GM18861 (cell line): ENCODE measurements around the gene GDF2.

Experiments used
- ATAC-seq: cut with Tn5 transposase; IDR thresholded peaks from one replicate; pipeline ENCODE4 v1.9.1; 2021; ENCODE audit not compliant: unreplicated experiment

The GDF2 gene

DNA sequence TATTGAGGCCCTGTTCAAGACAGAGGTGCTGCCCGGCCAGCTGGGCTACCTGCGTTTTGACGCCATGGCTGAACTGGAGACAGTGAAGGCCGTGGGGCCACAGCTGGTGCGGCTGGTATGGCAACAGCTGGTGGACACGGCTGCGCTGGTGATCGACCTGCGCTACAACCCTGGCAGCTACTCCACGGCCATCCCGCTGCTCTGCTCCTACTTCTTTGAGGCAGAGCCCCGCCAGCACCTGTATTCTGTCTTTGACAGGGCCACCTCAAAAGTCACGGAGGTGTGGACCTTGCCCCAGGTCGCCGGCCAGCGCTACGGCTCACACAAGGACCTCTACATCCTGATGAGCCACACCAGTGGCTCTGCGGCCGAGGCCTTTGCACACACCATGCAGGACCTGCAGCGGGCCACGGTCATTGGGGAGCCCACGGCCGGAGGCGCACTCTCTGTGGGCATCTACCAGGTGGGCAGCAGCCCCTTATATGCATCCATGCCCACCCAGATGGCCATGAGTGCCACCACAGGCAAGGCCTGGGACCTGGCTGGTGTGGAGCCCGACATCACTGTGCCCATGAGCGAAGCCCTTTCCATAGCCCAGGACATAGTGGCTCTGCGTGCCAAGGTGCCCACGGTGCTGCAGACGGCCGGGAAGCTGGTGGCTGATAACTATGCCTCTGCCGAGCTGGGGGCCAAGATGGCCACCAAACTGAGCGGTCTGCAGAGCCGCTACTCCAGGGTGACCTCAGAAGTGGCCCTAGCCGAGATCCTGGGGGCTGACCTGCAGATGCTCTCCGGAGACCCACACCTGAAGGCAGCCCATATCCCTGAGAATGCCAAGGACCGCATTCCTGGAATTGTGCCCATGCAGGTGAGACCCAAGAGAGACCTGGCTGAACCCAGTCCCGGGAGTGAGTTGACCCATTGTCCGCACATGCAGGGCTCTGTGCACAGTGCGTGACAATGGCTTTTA, 28.7 kb downstream of the GDF2 start:
- ATAC-seq = no peak

DNA sequence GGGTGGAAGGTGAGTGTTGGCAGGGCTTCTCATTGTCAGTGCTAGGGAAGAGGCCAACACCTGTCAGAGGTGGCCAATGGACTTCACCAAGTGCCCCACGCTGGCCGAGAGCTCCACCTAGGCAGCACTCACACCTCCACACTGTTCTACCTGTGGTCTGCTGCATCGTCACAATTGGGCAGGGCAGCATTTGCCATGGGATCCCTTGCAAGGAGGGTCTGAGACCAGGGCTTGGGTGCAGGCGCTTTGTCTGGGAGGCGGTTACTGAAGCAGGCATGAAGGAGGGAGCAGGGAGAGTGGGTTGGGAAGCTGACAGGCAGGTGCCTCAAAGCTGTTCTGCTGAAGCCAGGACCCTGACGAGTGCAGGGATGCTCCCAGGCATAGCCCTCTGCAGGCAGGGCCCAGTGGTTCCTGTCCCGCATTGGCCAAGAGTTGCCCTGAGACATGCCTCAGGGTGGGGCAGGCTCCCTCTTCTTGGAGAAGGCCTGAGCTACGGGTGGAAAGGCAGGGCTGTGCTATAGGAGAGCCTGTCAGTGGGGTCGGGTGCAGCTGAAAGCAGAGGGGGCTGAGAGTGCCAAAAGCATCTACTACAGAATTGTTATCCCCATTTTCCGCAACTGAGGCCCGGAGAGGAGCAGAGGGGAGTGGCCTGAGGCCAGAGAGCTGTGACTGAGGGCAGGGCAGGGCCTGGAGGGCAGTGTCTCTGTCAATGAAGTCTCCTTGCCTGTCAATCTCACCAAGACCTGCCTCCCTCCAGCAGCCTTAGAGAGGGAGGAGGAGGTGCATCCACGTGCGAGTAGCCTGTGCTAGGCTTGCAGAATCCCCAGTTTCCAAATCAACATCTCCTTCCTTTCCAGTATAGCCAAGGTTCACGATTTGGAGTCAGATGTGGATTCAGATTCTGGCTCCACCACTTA, 29.9 kb downstream of the GDF2 start:
- ATAC-seq = no peak

DNA sequence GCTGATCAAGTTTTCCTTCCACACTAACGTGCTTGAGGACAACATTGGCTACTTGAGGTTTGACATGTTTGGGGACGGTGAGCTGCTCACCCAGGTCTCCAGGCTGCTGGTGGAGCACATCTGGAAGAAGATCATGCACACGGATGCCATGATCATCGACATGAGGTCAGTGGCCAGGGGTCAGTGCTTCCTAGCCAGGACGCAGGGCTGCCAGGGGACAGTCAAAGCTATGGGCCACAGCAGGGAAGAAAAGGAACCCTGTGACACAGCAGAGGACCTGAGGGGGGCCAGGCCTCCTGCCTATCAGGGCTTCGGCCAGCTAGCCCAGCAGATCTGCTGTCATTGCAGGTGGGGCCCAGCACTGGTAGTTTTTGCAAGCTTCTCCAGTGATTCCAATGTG, 31.1 kb downstream of the GDF2 start:
- no peak for ATAC-seq

DNA sequence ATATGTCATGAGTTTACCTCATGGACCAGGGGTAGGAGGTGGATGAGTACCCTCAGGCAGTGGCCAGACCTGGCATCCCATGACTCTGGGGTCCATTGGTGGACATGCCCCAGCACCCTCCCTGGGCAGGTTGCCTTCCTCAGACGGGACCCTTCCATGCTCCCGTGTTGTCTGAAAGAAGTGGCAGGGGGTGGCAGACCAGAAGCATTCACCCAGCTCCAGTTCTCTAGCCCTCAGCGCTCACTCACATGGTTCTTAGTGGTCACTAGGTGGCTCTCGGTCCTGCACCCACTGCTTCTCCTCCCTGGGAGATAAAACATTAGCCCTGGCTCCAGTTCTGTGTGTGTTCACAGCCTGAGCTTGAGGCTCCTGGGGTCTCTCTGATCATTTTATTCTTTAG, 31.9 kb downstream of the GDF2 start:
- no peak for ATAC-seq

DNA sequence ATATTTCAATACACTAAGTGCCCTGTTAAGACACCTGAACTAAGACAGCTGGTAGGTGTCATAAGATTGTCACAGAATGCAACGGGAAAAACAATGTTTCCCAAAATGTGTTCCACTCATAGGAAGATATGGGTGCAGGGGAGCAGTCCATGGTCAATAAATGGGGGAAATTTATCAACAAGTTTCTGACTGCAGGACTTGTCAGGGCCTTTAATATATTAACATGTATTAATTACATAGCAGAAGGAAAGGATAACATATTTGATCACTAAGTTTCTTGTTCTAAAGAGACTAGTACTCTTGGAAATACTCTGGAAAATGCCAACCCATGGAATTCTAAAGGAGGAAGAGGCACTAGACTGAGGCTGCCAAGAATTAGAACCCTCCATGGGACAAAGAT, 32.6 kb downstream of the GDF2 start:
- no peak for ATAC-seq

DNA sequence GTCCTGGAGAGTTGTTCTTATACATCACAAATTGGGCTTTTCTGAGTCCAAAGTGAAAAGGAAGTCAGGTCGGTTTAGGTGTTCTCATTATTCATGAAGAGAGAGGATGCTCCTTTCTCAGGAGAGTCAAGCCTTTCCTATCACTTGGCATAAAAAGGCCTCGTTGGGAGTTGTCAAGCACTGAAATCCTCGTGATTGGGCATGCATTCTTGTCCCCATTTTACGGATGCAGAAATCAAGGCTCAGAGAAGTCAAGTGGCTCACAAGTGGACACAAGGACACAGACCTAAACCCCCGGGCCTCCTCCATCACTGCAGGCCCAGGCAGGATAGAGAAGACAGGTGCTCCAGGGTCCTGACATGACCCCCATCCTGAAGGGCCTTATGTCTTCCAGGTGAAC, 34.5 kb downstream of the GDF2 start:
- ATAC-seq = no peak

DNA sequence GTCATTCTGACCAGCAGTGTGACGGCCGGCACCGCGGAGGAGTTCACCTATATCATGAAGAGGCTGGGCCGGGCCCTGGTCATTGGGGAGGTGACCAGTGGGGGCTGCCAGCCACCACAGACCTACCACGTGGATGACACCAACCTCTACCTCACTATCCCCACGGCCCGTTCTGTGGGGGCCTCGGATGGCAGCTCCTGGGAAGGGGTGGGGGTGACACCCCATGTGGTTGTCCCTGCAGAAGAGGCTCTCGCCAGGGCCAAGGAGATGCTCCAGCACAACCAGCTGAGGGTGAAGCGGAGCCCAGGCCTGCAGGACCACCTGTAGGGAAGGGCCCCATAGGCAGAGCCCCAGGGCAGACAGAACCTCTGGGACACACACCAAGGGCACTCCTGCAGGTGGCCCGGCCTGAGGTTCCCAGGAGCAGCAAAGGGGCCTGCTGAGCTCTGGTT, 34.9 kb downstream of the GDF2 start:
- ATAC-seq = no peak

DNA sequence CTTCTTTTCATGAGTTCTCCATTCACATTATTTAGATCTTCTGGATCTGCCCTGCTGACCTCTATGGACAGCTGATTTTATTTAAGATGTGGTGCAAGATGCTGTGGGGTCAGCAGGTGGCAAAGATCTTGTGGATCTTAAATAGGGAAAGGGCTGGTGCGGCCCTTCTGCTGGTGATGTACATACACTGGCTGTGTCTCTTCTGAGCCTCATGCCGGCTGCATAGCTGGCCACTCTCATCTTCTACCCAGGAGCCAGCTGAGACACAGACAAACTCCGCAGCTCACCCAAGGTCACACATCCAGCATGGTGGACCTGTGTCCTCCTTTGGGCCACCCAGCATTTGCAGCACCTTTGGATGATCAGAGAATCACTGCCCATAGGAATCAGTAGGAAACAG, 35.7 kb downstream of the GDF2 start:
- ATAC-seq = no peak

DNA sequence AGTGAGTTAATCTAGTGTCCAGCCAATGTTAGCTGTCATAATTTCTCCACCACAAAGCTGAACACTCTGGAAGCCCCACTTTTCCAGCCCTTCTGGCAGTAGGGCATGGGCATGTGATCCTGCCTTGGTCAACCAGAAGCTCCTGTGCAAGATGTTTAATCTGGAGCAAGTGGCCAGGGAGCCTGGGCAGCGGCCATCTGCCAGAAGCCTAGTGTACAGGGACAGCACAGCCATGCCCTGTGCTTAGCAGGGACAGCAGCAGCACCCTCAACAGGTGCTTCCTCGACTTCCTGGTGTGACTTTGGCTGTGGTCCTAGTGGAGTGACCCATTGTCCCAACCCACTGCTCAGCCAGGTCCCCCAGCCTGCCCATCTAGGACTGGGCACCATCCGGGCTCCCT, 36.2 kb downstream of the GDF2 start:
- ATAC-seq = no peak

DNA sequence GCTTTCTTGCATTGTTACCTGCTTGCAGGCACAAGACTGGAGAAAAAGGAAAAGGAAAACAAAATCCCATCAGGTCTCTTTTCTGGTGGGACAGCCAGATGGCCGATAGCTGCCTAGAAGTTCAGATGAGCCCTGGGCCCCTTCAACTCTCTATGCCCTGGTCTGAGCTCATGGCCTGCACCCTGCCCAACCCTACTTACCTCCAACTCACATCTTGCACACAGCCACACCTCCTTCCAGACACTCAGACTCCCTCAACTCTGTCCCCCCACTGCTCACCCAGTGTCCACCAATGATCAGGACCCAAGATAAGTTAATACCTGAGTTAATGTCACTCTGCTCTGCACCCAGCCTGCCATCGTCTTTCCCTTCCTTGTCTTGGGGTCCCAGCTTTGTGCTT, 36.8 kb downstream of the GDF2 start:
- ATAC-seq = no peak

DNA sequence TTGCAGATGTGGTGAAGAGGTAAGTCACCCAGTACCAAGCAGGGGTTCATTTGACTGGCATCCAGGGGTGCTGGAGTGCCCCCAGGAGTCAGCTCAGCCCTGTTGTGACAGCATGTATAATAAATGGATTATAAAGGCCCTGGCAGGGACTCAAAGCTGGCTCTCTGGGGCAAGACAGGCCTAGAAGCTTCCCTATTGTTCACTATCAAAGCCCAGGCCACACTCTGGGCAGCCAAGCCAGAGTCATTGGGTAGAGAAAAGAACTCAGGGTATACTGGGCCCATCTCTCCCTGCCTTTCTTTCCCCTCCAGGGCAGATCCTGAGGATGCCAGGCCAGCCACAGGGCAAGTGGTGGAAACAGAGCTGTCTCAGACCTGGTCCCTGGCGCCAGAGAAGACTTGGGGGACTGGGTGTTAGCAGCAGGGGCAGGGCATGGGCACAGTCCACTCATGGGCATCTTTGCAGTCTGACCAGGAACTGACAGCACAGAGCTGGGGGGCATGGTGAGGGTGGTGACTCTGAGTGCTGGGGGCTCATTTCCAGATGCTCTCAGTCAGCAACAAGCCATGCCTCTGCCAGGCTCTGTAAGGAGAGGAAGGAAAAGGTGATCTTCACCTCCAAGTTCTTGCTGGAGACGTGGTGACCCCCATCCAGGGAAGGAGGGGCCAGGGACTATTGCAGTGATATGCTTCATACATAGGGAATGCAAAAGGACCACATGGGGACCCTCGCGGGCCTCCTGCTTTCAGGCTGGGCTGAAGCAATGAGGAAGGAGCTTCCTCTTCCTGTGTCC, 37.6 kb downstream of the GDF2 start:
- no peak for ATAC-seq

DNA sequence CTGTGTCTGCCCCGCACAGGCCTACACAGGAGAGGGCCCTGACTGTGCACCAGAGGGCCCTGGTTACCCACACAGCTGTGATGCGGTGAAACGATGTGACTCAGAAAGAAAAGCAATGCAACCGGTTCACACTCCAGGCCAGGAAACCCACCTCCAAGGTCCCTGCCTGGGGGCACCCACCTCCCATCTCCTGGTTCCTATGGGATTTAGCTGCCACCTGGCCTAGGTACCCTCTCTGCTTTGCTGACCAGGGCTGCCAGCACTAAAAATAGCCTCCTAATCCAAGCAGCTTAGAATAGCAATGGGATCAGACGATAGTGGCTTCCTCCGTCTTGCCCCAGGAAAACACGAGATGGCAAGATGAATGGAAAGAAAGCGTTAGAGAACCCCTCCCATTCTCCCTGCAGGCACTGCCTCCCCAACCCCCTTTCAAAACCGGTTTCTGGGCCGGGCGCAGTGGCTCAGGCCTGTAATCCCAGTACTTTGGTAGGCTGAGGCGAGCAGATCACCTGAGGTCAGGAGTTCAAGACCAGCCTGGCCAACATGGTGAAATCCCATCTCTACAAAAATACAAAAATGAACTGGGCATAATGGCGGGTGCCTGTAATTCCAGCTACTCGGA, 38.3 kb downstream of the GDF2 start:
- ATAC-seq = no peak

DNA sequence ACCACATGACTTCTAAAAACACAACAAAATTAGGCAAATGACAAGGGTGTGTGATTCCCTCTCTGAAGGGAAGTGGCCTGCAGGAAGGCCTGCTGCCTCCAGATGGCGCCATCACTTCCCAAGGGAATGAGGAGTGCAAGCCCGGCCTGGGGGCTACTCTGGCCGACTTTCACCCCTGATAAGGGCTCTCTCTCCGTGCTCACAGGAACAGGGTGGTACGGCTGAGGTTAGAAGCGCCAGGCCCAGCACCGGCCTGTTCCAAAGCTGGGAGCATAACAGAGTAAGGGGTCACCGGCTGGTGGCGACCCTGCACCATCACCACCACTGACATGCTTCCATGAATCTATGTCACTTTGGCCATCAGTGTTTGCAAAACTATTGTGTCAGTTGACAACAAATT, 39.0 kb downstream of the GDF2 start:
- no peak for ATAC-seq

DNA sequence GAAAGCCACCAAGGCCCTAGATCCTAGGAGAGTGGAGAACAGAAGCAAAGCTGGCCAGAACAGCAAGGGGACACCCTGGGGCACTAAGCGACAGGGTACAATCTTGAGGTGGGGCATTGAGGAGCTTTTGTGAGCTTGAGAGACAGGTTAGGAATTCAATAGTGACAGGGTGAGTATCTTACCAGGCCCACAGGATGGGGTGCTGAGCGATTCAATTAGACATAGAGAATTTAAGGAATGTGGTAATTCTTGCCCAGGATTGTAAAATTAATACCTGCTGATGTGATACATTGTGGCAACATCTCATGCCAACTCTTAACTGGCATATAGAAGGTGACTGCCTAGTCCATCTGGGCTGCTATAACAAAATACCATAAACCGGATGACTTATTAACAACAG, 39.9 kb downstream of the GDF2 start:
- no peak for ATAC-seq

DNA sequence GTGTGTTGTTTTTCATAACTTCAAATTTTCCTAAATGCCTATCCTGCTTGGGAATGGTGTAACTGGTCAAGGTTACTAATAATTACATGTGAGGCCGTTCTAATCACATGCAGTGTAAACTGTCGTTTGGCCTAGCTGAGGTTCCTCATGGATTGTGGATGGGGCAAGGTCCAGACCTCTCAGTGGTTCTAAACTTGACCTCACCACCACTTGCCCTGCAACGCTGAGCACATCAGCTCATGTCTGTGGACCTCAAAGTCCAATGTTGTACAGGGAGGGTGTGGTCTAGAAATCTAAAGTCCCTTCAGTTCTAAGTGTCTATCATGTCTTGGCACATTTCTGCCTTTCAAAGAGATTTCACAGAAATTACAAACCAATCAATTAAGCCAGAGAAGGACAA, 41.5 kb downstream of the GDF2 start:
- no peak for ATAC-seq

DNA sequence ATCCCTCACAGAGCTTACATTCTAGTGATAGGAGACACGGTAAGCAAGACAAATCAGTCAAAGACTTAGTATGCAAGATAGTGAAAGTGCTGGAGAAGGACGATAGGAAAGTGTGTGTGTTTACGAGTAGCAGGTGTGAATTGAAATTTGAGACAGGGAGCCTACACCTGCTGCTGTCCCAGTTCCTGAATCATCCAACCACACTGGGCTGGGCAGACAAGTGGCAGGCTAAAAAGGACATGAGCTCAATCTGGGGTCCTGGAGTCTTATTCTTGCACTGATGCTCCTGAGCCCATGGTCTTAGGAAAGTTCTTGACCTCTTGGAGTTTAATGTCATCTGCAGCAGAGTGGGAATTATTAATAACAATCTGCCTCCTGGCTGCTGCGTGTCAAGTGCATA, 42.1 kb downstream of the GDF2 start:
- no peak for ATAC-seq

DNA sequence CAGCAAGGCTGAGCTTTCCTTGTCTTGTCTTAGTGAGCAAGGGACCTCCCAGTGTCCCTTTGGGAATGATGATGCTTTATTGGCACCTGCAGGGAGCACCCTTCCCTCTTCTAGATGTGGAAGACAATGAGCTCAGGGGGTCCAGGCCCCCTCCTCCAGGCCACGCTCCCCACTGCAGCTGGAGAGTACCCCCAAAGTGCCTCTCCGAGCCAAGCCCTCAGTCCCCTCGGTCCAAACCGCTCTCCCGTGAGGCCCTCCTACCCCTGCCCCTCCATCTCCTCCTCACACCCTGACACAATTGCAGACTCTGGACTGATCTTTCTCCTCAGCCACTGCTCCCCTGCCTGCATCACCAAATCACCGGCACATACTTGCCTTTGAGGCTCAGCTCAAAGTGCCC, 42.7 kb downstream of the GDF2 start:
- ATAC-seq = no peak

DNA sequence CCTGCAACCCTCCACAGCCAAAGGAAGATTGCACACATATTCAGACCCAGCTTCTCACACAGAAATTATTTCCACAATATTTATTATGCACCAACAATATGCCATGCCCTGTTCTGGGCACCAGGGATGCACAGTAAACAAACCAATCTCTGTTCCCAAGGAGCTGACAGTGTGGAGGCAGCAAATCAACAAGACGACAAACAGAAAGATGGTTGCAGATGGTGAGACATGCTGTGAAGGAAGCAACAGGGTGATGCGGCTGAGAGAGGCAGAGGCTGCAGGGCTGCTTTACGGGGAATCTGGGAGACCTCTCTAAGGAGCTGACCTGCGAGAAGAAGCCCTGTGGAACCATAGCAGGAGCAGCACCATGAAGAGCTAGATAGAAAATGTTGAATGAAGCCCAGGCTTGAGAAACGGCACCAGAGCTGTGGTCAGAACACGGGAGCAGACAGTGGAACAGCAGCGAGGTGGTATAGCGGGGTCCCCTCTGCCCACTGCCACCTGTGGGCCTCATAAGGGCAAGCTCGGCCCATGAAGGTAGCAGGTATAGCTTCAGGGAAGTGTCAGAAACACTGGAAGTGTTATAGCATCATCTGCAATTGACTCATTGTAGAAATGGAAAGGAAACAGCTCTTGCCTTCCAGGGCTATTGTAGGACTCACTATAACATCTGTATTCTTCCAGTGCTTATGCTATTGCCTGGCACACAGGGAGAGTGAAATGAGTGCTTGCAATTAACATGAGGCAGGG, 43.4 kb downstream of the GDF2 start:
- no peak for ATAC-seq

DNA sequence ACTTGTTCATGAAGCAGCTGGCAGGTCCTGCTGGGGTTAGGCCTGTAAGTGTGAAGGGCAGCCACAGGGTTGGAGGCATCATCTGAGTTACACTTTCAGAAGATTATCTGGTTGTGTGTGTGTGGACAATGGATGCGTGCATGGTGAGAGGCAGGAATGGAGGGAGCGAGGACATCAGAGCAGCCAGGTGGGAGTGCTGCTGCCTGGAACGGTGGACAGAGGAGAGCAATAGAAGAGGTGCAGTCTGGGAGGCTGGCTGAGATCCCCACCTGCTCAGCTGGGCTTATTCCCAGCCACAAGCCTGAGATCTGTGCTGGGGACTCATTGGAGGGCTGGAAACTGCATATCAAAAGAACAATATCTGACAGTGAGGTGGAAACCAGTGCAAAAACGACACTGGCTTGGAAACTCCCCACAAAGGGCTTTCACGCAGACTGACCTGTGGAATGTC, 44.0 kb downstream of the GDF2 start:
- ATAC-seq = no peak
